HTERT RPE-1 (cell line): ENCODE data around the gene DPF3.

Experiments used
- in situ Hi-C: fragments of 300-500 bp; cut with MboI; formaldehyde crosslinking; loops from 4 replicates; pipeline ENCODE4 v1.14.3; 2020; ENCODE audit warnings: low sequenced_read_pairs

DPF3 gene

GRCh38 chr14:72652179-72652578 lies 241.7 kb downstream of the DPF3 start:
- in situ Hi-C loops, result no loop called here

DNA sequence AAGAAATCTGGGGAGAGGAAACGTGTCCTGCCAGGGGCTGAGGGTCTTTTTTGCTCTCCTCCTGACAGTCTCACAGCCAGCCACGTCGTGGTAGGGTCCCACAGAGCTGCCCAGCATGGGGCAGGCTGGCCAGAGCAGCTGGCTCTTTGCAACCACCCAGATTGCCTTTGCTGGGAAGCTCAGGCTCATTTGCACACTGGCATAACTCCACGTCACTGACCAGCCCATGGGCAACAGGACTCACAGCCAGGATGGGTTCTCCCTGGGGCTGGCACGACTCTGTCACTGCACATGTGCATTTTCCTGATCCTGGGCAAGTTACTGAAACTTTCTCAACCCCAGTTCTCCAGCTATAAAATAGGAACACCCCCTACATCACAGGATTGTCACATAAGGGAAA lies 242.2 kb downstream of the DPF3 start:
- in situ Hi-C loops, result no loop called here

DNA sequence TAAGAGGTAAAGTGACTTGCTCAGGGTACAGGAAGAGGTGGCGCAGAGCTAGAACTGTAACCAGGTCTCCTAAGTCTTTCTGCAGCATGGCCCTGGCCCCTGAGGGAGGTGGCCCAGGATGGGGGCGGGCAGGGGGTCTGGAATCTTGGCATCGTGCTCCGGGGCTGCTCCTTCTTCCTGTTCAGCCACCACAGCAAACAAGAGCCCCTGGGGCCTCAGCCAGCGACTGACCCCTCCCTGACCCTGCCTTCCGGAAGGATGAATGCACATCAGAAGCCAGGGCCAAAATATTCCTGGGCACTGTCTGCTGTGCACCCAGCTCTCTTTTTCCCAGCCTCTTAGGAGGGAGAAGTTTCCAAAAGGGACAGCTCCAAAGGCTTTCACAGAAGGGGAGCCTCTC lies 242.8 kb downstream of the DPF3 start:
- in situ Hi-C loops, result no loop called here

DNA sequence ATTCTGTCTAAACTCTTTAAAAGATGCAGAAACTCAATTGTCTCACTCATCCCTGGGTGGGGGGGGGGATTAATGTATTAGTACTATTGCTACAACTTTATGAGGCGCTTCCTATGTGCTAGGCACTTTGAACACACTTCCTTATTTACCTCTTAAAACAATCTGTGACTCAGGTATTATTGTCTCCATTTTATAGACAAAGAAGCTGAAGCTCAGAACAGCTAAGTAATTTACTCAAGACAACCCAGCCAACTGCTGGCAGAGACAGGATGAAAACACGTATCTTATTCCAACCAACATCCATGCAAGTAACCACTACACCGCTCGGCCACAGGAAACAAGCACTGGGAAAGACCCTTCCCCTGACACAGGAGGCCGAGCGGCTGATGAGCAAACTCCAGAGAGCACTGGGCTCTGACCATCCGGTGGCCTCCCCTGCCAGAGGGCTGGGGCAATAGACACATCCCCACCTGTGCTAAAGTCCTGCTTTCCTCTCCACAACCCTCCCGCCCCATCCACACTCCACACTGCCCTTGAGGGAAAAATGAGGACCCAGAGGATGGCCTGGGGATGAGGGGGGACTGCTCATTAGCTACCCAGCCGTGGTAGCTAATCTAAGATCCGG lies 244.2 kb downstream of the DPF3 start:
- in situ Hi-C loops, result no loop called here

DNA sequence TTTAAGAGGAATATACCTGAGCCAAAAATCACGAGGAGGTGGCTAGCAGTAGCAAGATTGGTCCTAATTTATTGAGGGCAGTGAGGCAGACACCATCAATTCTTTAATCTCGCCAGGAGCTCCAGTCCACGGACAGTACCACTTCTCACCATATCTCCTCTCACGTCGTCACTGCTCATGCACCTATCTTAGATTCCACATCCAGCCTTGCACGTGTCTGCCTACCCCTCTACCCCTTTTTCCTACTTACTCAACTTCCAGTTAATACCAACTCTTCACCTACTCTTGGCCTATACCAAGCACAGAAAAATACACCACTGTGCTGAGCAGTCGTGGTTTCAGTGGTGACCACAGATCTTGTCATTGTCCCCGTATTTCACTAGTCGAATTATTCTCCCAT lies 246.1 kb downstream of the DPF3 start:
- in situ Hi-C loops, result no loop called here

GRCh38 chr14:72646861-72647528 lies 246.9 kb downstream of the DPF3 start:
- in situ Hi-C loops, result no loop called here

- in situ Hi-C loops, result no loop called here
Measured at GRCh38 chr14:72645706-72646105, 248.2 kb downstream of the DPF3 start.

GRCh38 chr14:72644758-72645489 lies 249.0 kb downstream of the DPF3 start:
- in situ Hi-C loops, result no loop called here

GRCh38 chr14:72644038-72644437 lies 249.9 kb downstream of the DPF3 start:
- in situ Hi-C loops, result no loop called here

DNA sequence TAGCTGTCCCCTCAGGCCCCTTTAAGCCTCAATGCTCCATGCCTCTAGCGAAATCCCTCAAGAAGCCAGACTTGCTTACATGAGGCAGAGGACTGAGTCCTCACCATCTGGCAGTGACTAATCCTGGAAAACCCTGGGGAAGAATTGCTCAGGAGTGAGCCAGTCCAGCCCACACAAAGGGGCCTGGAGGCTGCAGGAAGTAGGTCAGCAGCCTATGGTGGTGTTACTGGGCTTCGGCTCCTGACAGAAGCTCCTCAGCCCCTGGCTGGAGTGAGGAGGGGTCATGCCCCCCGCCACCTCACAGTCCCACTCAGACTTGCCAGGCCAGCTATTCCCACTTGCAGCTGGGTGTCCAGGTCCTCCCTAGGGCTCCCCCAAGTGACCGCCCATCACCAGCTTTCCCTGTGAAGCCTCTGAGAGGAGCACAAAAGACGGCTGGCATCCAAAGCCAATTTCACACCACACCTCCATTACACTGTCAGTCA lies 250.5 kb downstream of the DPF3 start:
- in situ Hi-C loops, result no loop called here

DNA sequence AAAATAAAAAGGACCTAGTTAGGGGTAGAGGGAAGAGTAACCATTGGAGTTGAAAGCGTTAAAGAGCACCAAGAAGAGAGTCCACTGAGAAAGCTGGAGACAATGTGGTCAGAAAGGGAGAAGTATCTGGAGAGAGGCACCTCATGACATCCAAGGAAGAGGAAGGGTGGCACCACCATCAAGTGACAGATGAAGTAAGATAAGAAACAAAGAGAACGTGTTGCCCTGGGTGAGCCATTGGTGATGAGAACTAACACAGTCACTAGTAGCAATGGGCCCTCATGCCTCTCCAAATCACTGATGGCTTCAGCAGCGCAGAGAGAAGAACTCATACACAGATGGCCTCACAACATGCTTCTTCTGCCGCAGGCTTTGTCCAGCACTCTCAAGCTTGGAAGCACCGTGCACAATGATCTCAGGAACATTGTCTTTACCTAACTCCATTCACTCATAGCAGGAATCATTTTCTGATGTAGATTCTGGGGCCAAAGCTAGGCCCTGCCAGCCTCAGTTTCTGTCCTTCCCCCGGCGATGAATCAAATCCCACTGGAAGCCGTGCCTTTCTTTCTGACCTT lies 252.9 kb downstream of the DPF3 start:
- in situ Hi-C loops, result no loop called here

GRCh38 chr14:72638021-72638420 lies 255.9 kb downstream of the DPF3 start:
- in situ Hi-C loops, result no loop called here

DNA sequence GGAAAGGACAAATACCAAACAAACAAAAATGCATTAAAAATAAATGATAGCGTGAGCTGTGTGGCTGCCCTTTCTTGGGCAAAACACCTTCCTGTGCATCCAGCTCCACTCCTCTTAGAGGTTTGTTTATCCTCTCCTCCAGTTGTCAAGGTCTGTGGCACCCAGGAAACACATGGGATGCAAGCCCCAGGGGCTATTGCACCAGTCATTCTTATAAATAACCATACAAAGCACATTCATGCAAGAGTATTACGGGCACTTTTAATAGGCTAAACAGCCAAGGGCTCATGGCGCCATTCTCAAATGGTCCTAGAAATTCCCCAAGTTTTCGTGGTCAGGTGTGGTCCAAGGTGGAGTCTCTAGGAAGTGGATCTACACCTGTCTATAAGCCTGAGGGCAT lies 257.0 kb downstream of the DPF3 start:
- in situ Hi-C loops, result no loop called here

- in situ Hi-C loops, result no loop called here
Measured at GRCh38 chr14:72636094-72636493, 257.8 kb downstream of the DPF3 start.

DNA sequence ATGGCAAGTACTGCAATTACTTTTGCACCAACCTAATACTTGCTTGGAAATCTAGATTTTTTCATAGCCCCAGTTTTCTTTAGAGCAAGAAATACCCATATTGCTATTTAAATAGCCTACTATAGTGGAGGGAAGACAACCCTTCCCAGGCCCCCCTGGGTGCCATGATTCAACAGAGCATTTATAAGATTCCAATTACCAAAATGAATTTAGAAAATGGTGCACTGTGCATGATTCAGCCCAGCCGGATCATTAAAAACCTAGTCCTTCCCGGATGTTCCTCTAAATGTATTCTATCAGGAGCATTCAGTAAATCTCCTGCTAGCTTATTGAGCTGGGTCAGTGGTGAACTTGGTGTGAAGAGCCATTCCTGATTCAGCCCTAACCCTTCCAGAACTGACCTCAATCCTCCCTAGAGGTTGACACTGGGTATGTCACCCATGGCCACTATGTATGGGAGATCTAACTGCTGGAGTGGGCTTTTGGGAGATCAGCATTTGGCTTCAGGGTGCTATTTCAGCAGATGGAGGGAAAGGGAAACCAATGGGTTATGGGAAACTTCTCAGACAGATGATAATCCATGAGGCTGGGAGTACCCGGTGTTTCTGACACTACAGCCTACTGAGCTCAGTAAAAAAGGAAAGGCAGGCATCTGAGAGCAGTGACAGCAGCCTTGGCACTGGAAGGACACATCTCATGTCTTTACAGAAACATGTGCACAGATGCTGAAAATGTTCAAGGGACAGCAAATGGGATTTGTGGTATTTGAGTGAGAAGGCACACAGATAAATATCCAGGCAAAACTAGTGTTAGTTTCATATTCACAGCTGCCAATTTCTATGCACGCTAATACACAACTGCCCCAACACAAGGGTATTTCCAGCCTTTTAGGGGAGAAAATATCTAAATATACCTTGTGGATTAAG lies 258.9 kb downstream of the DPF3 start:
- in situ Hi-C loops, result no loop called here

DNA sequence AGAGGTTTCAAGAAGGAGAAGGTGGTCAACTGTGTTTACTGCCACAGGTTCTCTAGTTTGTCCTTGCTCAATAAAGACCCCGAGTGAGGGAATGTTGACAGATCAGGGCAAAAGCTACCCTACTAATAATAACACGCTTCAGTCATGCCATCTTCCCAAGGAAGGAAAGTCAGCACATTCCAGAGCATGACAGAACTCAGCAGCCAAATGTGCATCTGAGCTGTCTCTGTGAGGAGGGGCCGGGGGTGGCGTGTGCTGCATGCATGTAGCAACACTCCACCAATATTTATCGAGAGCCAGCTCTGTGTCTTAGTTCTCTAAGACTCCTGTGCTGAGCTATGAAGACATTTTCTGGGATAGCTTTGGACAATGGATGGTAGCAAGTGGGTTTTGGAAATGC lies 260.4 kb downstream of the DPF3 start:
- in situ Hi-C loops, result no loop called here

DNA sequence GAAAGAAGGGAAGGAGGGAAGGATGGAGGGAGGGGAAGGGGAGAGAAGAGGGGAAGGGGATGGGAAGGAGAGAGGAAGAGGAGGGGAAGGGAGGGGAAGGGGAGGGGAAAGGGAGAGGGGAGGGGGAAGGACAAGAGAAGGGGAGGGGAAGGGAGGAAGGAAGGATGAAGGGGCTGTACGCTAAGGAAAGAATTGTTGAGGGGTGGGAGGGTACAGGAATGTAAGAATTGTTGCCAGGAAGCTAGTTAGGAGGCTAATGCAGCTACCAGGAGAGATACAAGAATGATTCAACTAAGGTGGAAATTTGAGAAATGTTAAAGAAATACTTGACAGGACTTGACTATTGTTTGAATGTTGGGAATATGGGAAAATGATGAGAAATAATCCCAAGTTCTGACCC lies 261.2 kb downstream of the DPF3 start:
- in situ Hi-C loops, result no loop called here

- in situ Hi-C loops, result no loop called here
Measured at GRCh38 chr14:72631401-72631800, 262.5 kb downstream of the DPF3 start.

GRCh38 chr14:72630374-72630773 lies 263.5 kb downstream of the DPF3 start:
- in situ Hi-C loops, result no loop called here

GRCh38 chr14:72629534-72629933 lies 264.4 kb downstream of the DPF3 start:
- in situ Hi-C loops, result no loop called here

DNA sequence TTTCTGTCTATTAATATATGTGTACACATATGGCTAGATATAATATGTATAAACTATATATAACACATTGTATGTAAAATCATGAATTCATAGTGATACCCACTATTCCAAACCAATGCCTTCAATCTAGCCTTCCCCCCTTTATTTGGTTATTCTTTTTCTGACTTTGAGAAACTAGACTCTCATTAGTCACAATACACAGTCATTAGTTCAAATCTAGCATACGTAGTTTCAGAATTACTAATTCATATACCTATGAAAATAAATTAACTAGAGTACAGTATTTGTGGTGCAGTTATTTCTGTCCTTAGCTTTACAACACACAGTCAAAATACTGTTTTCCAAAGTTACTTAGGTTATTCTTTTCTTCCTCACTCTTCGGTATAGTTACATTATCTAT lies 268.2 kb downstream of the DPF3 start:
- in situ Hi-C loops, result no loop called here
